Measurements from ENCODE around the gene MLST8.
"Not testable (repeated sequence)": the region's sequence is repeated elsewhere in the genome, so short reads cannot be mapped to it uniquely, and the experiment has no call there.

Gene MLST8

GRCh38 chr16:2250652-2251295 is 45.5 kb downstream of the MLST8 start:
- DNase-seq, result peak; percentile 65 to 66

GRCh38 chr16:2251296-2252111 is 46.2 kb downstream of the MLST8 start, which contains the start of gene ECI1:
ECI1 (minus strand) TSS chr16:2251587; CDS start chr16:2251566, 21 bp downstream.
- peak; percentile 90 to 93 for DNase-seq

GRCh38 chr16:2252806-2253148 is 47.5 kb downstream of the MLST8 start:
- DNase-seq, result no peak

DNA sequence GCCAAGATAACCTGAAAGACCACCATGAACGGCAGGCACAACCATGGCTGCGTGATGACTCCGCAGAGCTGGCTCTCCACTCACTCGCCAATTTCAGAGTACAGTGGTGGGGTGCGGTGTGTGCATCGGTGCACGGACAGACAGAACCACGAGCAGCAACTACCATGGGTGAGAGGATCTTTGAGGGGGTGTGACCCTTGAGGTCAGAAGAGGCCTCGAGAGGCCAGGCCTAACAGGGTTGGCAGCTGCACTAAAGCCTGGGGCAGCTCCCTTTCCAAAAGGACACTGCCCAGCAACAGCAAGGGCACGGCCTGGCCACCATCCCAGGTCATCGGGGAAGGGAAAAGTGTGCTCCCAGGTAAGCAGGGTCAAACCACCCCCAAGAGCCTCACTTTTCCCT is 48.0 kb downstream of the MLST8 start:
- DNase-seq, result no peak

GRCh38 chr16:2256531-2257140 is 51.4 kb downstream of the MLST8 start:
- DNase-seq, result no peak

DNA sequence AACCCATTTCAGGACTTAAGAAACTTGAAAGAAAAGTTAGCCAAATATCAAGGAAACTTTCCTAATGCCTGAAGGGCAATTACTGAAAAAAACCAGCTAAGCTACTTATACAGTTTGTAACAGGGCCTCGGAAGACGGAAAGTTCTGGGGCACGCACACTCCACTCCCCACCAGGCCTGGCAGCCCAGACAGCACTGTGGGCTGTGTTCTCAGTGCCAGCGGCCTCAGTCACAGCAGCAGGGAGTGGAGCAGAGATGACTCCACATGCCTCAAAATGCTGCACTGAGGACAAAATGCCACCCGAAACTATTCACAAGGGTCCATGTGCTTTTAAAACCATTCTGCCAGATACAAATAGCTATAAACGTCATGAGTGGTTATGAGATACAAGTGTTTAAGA is 52.5 kb downstream of the MLST8 start:
- no peak for DNase-seq

GRCh38 chr16:2258530-2258929 is 53.3 kb downstream of the MLST8 start:
- not testable (repeated sequence) for DNase-seq
